22Rv1 (cell line): ENCODE results near the gene PPBP.

Experiments used
- CTCF ChIP-seq: fragments of 450-650 bp; IDR thresholded peaks from 2 replicates; pipeline ENCODE4 v1.5.1; 2017; ENCODE audit warnings: mild to moderate bottlenecking
- ZFX ChIP-seq: fragments of 450-650 bp; IDR thresholded peaks from 2 replicates; pipeline ENCODE4 v1.6.1; 2017; ENCODE audit warnings: antibody characterized with exemption, borderline replicate concordance

- TF ChIP-seq CTCF (no peak), ZFX (no peak)
Observed at GRCh38 chr4:73998040-73999011, 10.3 kb upstream of the PPBP start, which contains the start of gene CXCL5.
